GM18517 (cell line): ENCODE results near the gene PSMB3.

Source experiments
- ATAC-seq: cut with Tn5 transposase; IDR thresholded peaks from one replicate; pipeline ENCODE4 v1.9.1; 2021; ENCODE audit warnings: mild to moderate bottlenecking, moderate library complexity; ENCODE audit not compliant: unreplicated experiment

Gene PSMB3

GRCh38 chr17:38733282-38733981, 19.1 kb upstream of the PSMB3 start:
- ATAC-seq: no peak

GRCh38 chr17:38733982-38734973, 18.3 kb upstream of the PSMB3 start:
- ATAC-seq: no peak

- ATAC-seq: no peak
These were observed 17.2 kb upstream of the PSMB3 start for GRCh38 chr17:38735161-38735997.

GRCh38 chr17:38738007-38738662, 14.4 kb upstream of the PSMB3 start:
- ATAC-seq: no peak

- no peak for ATAC-seq
These were observed 13.9 kb upstream of the PSMB3 start for GRCh38 chr17:38738686-38739085.

GRCh38 chr17:38739305-38739704, 13.2 kb upstream of the PSMB3 start:
- no peak for ATAC-seq

- ATAC-seq: no peak
These were observed 12.5 kb upstream of the PSMB3 start for GRCh38 chr17:38740044-38740443.

- ATAC-seq: no peak
These were observed 11.7 kb upstream of the PSMB3 start for GRCh38 chr17:38740806-38741205.

- ATAC-seq: no peak
These were observed 11.1 kb upstream of the PSMB3 start for GRCh38 chr17:38741461-38741860.

- ATAC-seq: no peak
These were observed 10.6 kb upstream of the PSMB3 start for GRCh38 chr17:38741921-38742410.

GRCh38 chr17:38742411-38743308, 9.9 kb upstream of the PSMB3 start:
- no peak for ATAC-seq

GRCh38 chr17:38743556-38744171, 8.9 kb upstream of the PSMB3 start:
- ATAC-seq: no peak

GRCh38 chr17:38745545-38745944, 7.0 kb upstream of the PSMB3 start:
- ATAC-seq: no peak

GRCh38 chr17:38746004-38746848, 6.3 kb upstream of the PSMB3 start:
- ATAC-seq: no peak

- ATAC-seq: no peak
These were observed 5.6 kb upstream of the PSMB3 start for GRCh38 chr17:38746849-38747462.

GRCh38 chr17:38747463-38748148, 4.9 kb upstream of the PSMB3 start:
- no peak for ATAC-seq
